Stimulated activated CD8-positive, alpha-beta memory T cell treated with anti-CD3 and anti-CD28 coated beads, Interleukin-15, amount 100 ng/mL, for 48 hours (primary cell): ENCODE measurements around the gene LRRC8C.
A peak's percentile ranks its signal among the peaks of the same experiment; 100 is the strongest.

ENCODE experiments used
- DNase-seq, 2 donors: peaks; one replicate each; pipeline ENCODE4 v3.0.0-alpha.2; 2020; ENCODE audit warnings: low read depth in 2 of 2

LRRC8C gene

GRCh38 chr1:89670711-89671110, 37.8 kb downstream of the LRRC8C start:
- DNase-seq: no peak

DNA sequence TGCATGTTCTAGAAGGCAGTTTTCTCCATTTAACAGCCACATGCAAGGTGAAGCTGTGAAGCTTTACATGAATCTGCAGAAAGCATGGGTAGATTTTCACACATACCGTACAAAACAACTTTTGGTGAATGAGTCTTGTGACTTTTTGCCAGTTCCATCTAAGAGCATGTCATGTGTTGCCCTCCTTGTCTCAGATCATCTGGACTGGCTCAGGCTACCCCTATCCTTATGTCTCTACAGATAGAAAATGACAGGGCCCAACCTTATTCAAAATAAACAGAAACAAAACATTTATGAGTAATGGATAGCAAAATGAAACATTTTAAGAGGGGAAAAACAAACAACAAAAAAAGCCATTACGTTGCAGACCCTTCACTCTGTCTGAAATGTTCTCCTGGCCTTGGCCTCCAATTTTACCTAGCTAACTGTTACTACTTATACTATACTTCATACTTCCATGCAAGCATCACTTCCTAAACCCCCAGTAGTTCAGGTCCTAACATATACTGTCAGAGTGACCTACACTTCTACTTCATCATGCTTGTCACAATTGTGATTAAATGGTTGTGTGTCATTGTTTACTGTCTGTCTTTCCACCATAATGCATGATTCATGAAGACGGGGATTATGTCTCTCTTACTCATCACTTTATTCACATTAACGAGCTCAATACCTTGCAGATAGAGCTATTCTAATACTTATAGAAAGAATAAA, 39.0 kb downstream of the LRRC8C start:
- no peak for DNase-seq

DNA sequence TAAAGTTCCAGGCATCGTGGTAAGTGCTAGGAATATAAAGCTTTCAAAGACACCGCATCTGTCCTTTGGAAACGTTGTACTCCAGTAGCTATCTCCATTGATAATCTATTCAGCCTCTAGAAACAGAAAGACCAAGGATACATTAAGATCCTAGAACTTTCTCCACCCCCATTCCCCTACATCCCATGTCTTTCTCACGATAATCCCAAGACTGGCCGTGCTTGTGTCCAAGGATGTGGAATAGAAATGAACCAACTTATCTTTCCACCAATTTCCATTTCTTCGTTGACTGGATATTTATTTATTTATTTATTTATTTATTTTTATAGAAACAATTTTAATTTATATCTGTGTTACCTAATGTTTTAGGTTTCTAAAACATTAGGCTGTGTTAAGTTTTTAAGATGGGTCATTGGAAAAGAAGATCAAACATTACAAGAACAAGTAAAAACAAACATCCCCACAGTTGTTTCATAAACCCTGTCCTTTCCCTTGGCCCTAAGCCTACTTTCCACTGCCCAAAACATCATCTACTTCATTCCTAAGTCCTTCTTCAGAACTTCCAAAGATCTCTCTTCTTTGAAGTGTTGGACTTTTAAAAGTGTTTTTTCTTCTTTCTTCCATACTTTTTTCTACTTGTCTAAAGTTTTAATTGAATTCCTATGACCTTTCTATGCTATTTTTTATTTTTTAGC, 39.7 kb downstream of the LRRC8C start:
- no peak for DNase-seq

- DNase-seq: no peak
These were observed 40.3 kb downstream of the LRRC8C start for GRCh38 chr1:89673251-89673650.

- DNase-seq: no peak
These were observed 42.8 kb downstream of the LRRC8C start for GRCh38 chr1:89675677-89676076.

DNA sequence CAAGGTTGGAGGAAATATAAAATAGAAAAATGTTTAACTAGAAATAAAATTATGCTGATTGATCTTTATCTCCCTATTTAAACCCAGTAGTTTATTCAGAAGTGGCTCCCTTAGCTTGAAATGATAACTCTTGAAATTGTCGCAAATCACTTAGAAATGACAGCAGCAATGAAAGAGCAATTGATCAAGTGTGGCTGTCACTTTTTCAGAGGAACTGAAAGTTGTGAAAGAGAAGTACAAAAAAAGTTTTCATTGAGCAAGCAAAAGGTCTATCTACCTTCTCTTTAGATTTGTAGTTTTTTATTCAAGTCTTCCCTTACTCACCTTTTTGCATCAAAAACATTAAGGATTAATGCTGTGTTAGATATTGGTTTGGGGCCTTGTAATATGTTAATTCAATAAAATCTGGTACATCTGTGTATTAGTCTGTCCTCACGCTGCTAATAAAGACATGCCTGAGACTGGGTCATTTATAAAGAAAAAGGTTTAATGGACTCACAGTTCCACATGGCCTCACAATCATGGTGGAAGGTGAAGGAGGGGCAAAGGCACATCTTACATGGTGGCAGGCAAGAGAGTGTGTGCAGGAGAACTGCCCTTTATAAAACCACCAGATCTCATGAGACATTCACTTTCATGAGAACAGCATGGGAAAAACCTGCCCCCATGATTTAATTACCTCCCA, 48.3 kb downstream of the LRRC8C start:
- no peak for DNase-seq

- no peak for DNase-seq
These were observed 49.7 kb downstream of the LRRC8C start for GRCh38 chr1:89682611-89683010.

DNA sequence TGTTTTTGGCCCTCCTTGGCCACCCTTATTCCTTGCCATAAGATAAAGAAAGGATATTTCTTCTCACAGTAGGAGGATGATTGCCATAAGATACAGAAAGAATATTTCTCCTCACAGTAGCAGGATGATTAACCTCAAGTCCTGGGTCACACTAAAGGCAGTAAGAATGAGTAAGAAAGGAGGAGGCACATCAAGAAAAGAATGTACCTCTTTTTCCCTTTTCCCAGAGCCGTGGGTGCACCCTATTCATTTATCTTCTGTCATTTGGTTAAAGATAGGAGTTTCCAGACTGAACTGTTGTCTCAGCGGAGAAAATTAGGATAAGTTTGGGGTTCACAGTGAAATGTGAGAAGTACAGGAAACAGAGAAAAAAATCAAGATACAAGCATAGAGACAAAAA, 52.5 kb downstream of the LRRC8C start:
- no peak for DNase-seq

DNA sequence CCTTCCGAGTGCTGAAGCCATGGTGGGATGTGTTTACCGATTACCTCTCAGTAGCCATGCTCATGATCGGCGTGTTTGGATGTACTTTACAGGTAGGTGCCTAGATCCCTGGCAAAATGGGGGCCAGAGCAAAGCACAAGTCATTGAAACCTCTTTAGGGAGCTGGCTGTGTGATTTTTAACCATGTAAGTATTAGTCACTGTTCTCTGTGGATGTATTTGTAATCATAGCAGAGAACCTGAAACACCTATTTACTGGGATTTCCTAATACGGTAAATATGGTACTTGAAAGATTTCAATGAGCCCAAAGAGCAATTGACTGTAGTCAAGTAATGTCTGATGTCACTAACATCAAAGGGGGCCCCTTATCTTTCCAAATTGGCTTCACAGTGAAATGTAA, 53.6 kb downstream of the LRRC8C start:
- DNase-seq: no peak

GRCh38 chr1:89687254-89687653, 54.3 kb downstream of the LRRC8C start:
- no peak for DNase-seq

DNA sequence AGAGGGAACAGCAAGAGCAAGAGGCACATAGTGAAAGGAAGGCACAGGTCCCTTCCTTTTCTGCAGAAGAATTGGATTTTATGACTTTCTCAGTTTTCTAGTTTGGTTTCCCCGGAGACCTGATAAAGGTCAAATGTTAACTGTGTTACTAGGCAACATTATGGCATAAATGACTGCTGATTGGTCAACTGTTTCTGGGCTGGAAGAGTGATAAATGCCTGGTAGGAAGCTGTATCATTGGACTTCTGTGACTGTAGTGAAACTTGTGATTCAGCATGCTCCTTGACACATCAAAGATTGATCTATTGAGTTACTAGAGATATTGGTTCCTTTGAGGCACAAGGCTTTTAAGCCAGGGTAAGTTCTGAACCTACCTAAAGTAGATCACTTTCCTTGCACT, 55.7 kb downstream of the LRRC8C start:
- no peak for DNase-seq

- DNase-seq: no peak
These were observed 56.3 kb downstream of the LRRC8C start for GRCh38 chr1:89689234-89689633.

- no peak for DNase-seq
These were observed 57.7 kb downstream of the LRRC8C start for GRCh38 chr1:89690595-89690994.

GRCh38 chr1:89692601-89693521, 59.9 kb downstream of the LRRC8C start:
- no peak for DNase-seq

- no peak for DNase-seq
These were observed 62.9 kb downstream of the LRRC8C start for GRCh38 chr1:89695847-89696246.

- no peak for DNase-seq
These were observed 64.5 kb downstream of the LRRC8C start for GRCh38 chr1:89697383-89697782.

- no peak for DNase-seq
These were observed 65.2 kb downstream of the LRRC8C start for GRCh38 chr1:89698020-89698560.

- no peak for DNase-seq
These were observed 65.7 kb downstream of the LRRC8C start for GRCh38 chr1:89698624-89699023.

- DNase-seq: no peak
These were observed 66.6 kb downstream of the LRRC8C start for GRCh38 chr1:89699451-89699986.

GRCh38 chr1:89701746-89702241, 68.9 kb downstream of the LRRC8C start:
- peak; percentile 42 to 60 for DNase-seq

DNA sequence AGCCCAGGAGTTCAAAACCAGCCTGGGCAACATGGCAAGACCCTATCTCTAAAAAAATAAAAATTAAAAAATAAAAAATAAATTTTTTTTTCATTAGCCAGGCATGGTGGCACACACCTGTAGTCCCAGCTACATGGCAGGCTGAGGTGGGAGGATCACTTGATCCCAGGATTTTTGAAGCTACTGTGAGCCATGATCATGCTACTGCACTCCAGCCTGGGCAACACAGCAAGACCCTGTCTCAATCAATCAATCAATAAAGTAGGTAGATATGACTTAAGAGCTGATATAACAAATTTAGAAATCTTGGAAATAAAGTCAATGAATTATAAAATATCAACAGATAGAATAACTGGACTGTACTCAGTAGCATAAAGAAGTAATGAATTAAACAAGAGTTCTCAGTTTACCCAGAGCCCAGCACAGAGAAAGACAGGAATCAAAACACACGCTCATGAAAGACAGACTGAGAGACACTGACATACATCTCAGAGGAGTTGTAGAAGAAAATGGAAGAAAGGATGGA, 69.7 kb downstream of the LRRC8C start:
- no peak for DNase-seq
